ENCODE measurements around the gene ABCA3.

The ABCA3 gene

GRCh38 chr16:2296661-2297505 is 43.6 kb downstream of the ABCA3 start:
- DNase-seq (ENCODE audit: low read depth, low spot score): no peak
- TF ChIP-seq CTCF (IDR thresholded peaks at IDR 0.05; ENCODE audit: insufficient read depth, low read length, missing control alignments): peak; percentile 50
- ChIA-PET CTCF (interaction anchor here (0.6 to 2.2 kb wide), 6 partner anchors 16 to 1139 kb away, joined by 3 to 13 read pairs (median 4); no protein-coding TSS in a partner anchor), POLR2A (no interaction called here)
- no peak overlapping the region for H3K4me3 ChIP-seq (ENCODE audit: low read depth, low read length)

- H3K4me3 ChIP-seq (ENCODE audit: low read depth, low read length): no peak overlapping the region
- ChIA-PET POLR2A (no interaction called here), CTCF (interaction anchor here (1.2 to 2.2 kb wide), 2 partner anchors 24 to 206 kb away, joined by 6 to 13 read pairs; no protein-coding TSS in a partner anchor)
Observed at GRCh38 chr16:2295056-2295798, 45.3 kb downstream of the ABCA3 start.

GRCh38 chr16:2292221-2292620 is 48.3 kb downstream of the ABCA3 start:
- CTCF ChIA-PET: no interaction called here
- POLR2A ChIA-PET: no interaction called here
- no peak for DNase-seq (ENCODE audit: low read depth, low spot score)
- no peak for TF ChIP-seq CTCF (IDR thresholded peaks at IDR 0.05; ENCODE audit: insufficient read depth, low read length, missing control alignments)
- no peak overlapping the region for H3K4me3 ChIP-seq (ENCODE audit: low read depth, low read length)

More at GRCh38 chr16:2295056-2295798, 45.3 kb downstream of the ABCA3 start:
- no peak for TF ChIP-seq CTCF (IDR thresholded peaks at IDR 0.05; ENCODE audit: insufficient read depth, low read length, missing control alignments)
- no peak for DNase-seq (ENCODE audit: low read depth, low spot score)

GRCh38 chr16:2289282-2289681 is 51.2 kb downstream of the ABCA3 start:
- POLR2A ChIA-PET: no interaction called here
- DNase-seq (ENCODE audit: low read depth, low spot score): no peak
- H3K4me3 ChIP-seq (ENCODE audit: low read depth, low read length): no peak overlapping the region
- CTCF ChIA-PET: interaction anchor here (1.0 to 1.3 kb wide), 2 partner anchors 9 to 132 kb away, joined by 3 read pairs; no protein-coding TSS in a partner anchor
- TF ChIP-seq CTCF (IDR thresholded peaks at IDR 0.05; ENCODE audit: insufficient read depth, low read length, missing control alignments): no peak

- no peak overlapping the region for H3K4me3 ChIP-seq (ENCODE audit: low read depth, low read length)
- CTCF ChIA-PET: interaction anchor here (1.0 to 1.3 kb wide), 2 partner anchors 9 to 133 kb away, joined by 3 read pairs; no protein-coding TSS in a partner anchor
- DNase-seq (ENCODE audit: low read depth, low spot score): no peak
- POLR2A ChIA-PET: no interaction called here
- no peak for TF ChIP-seq CTCF (IDR thresholded peaks at IDR 0.05; ENCODE audit: insufficient read depth, low read length, missing control alignments)
Observed at GRCh38 chr16:2288726-2289125, 51.8 kb downstream of the ABCA3 start.
